NCI-H146 treated with DMSO at 0.1 percent for 48 hours (cell line): Measurements from ENCODE around the gene TXN.

Experiments
- DNase-seq: peaks from one replicate; lab custom pipeline; 2025; ENCODE audit not compliant: unreplicated experiment; lab: John Stamatoyannopoulos, UW

Gene TXN

GRCh38 chr9:110256380-110257096 lies at the start of gene TXN:
Gene TXN, minus strand, starts transcription at chr9:110256507. Its CDS starts 72 bp downstream, at chr9:110256435.
- DNase-seq: peak; percentile 27

- DNase-seq: no peak
These were observed 46.8 kb upstream of the TXN start for GRCh38 chr9:110303133-110303532.

GRCh38 chr9:110298043-110298605 lies 41.8 kb upstream of the TXN start:
- DNase-seq: no peak

- no peak for DNase-seq
These were observed 36.9 kb upstream of the TXN start for GRCh38 chr9:110293248-110293647.

DNA sequence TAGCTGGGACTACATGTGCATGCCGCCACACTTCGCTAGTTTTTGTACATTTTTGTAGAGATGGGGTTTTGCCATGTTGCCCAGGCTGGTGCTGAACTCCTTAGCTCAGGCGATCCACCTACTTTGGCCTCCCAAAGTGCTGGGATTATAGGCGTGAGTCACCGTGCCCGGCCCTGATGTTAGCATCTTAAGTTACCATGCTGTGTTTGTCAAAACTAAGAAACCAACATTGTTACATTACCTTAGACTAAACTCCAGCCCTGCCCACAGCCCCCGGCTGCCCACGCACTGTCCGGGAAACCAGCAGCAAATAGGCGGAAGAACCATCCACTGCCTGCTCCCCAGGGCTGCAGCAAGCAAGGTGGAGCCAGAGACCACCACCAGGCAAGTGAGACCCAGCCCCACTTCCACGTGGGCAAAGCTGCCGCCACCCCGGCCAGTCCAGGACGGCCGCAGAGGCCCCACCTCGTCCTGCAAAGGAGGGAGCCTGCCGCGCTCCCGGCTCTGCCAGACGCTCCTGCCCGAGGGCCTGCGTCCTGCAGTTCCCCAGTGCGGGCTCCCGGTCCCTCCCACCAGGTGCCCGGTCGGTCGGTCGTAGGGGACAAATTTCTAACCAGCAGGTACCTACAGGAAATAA lies 35.7 kb upstream of the TXN start:
- no peak for DNase-seq

DNA sequence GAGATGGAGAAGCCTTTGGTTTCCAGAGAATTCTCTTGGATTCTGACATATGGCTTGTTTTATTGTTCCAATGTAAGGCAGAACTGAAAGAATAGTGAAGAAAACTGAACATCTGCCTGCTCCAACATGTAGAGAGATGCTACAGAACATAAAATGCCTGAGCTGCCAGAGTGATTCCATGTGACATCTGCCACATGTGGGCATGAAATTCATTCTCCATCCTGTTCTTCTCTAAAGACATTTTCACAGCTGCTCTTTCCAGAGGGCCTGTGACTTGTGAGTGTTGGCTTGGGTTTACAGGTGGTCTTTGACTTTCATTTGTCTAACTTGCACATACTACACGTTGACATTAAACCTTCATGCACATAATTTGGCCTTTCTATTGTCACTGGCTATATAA lies 33.7 kb upstream of the TXN start:
- DNase-seq: no peak

DNA sequence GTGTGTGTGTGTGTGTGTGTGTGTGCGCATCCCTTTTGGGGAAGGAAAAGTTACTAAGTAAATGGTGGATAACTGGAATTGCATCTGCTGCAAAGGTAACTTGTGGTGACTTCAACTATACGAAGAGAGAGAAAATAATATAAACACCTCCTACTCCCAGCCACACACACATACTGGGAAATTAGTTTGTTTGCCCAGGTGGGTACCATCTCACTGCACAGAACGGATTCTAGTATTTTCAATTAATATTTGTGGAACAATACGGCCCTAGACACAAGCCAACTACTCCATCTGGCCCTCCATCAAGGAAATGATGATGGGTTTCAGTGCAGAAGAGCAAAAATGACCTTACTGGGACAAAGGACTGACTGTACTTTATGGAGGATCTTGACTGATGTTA lies 32.2 kb upstream of the TXN start:
- DNase-seq: no peak

DNA sequence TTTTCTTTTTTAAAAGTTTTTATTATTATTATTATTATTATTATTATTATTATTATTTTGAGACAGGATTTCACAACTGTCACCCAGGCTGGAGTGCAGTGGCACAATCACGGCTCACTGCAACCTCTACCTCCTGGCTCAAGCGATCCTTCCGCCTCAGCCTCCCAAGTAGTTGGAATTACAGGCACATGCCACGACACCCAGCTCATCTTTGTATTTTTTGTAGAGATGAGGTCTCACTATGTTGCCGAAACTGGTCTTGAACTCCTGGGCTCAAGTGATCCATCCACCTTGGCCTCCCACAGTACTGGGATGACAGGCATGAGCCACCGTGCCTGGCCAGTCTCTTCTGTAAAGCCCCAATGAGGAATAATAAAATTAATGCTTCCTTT lies 31.0 kb upstream of the TXN start:
- no peak for DNase-seq

GRCh38 chr9:110284211-110284844 lies 28.0 kb upstream of the TXN start:
- no peak for DNase-seq

GRCh38 chr9:110283751-110284150 lies 27.4 kb upstream of the TXN start:
- no peak for DNase-seq

DNA sequence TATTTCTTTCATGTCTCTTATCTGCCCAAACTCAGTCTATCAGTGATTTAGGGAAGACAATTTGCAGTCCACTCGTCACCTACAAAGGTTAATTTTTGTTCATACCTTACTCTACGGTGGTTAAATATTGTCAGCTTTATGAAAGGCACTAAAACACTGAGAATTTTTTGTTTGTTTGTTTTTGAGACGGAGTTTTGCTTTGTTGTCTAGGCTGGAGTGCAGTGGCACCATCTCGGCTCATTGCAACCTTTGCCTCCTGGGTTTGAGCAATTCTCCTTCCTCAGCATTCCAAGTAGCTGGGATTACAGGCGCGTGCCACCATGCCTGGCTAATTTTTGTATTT lies 26.4 kb upstream of the TXN start:
- no peak for DNase-seq

DNA sequence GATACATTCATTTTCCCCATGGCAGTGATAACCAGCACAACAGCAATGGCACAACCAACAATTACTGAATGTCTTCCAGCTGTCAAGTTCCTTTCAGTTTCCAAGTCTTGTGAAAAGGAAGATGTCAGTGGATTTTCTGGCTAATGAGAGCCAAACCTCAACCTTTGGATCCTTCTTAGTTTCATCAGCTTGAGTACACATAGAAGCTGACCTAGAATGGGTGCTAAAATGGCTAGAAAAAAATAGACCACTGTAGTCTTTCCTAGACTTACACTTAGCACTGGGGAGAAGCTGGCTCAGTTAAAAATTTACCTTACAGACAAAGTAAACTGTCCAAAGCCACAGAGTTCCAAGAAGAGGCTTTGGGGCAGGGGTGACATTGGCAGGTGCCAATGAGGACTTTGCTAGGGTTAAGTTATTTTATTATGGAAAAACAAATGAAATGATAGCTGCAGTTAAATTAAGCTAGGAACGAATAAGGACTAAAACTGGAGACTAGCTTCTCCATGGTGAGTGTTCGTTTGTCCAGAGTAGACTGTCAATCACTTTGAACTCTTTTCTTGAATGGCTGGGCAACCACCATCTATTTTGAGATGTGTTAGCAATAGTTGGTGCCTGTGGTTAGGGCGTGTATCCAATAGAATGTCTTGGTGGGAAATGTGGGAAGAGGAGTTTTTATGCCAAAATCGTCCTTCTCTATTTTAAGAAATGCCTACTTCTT lies 25.9 kb upstream of the TXN start:
- DNase-seq: no peak

DNA sequence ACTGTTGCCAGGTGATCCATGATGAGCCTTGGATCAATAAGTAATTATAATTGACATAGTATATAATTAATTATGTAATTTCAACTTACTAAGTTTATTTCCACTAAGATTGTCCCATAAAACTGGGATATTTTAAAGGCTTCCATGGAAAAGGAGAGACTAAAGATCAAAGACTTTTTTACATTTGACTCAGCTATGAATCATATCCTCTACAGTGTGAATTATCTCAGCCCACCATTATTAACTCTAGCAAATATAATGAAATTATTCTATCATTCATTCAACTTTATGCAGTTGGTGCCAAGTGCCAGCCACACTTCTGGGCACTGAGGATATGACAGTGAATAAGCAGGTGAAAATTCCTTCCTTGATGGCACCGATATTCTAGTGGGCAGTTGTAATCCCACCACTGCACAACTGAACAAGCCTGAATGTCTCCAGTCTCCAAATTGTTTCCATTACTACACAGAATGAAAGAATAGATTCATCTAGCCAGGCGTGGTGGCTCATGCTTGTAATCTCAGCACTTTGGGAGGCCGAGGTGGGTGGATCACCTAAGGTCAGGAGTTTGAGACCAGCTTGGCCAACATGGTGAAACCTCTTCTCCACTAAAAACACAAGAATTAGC lies 21.9 kb upstream of the TXN start:
- DNase-seq: no peak

- DNase-seq: no peak
These were observed 20.5 kb upstream of the TXN start for GRCh38 chr9:110276781-110277180.

- DNase-seq: no peak
These were observed 14.1 kb upstream of the TXN start for GRCh38 chr9:110270211-110270995.

- DNase-seq: no peak
These were observed 10.5 kb upstream of the TXN start for GRCh38 chr9:110266795-110267194.

DNA sequence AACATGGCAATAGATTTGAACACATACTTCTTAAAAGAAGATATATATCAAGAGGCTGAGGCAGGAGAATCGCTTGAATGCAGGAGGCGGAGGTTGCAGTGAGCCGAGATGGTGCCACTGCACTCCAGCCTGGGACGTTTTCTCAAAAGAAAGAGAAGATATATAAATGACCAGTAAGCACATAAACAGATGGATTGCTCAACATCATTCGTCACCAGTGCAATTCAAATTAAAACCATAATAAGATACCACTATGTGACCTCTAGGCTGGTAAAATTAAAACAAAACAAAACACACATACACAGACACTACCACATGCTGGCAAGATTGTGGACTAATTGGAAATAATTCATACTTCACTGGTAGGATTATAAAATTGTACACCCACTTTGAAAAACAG lies 5.3 kb upstream of the TXN start:
- DNase-seq: no peak

GRCh38 chr9:110260911-110261310 lies 4.6 kb upstream of the TXN start:
- DNase-seq: no peak

- DNase-seq: no peak
These were observed 3.3 kb upstream of the TXN start for GRCh38 chr9:110259566-110259965.

GRCh38 chr9:110258690-110259091 lies 2.4 kb upstream of the TXN start:
- DNase-seq: no peak
